Left forelimb (tissue), 1 donor: Measurements from ENCODE around the gene CRIP1.

Source experiments
- DNase-seq: peaks from one replicate; pipeline ENCODE4 v3.0.0-alpha.2; 2018; ENCODE audit warnings: low spot score

The CRIP1 gene

GRCh38 chr14:105533391-105533790, 46.7 kb downstream of the CRIP1 start:
- DNase-seq, result no peak

- DNase-seq, result no peak
Measured at GRCh38 chr14:105533811-105534498, 47.3 kb downstream of the CRIP1 start.

DNA sequence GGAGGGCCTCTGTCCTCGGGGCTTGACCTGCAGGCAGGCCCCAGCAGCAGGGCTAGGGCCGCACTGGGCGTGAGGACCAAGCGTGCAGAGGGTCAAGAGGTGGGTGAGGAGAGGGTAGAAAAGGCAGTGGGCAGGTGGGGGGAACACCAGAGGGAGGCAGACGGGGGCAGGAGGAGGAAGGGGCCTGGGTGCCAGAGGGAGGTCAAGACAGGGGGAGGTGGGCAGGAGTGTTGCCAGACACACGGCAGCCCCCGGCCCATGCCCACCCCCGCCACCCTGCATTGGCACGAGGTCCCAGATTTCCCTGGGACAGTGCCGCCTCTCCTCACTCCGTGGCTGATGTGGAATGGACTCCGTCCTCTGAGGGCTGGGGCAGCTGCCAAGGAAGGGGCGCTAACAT, 47.9 kb downstream of the CRIP1 start:
- DNase-seq, result no peak

- DNase-seq, result no peak
Measured at GRCh38 chr14:105536051-105536450, 49.4 kb downstream of the CRIP1 start.

GRCh38 chr14:105536691-105537579, 50.2 kb downstream of the CRIP1 start:
- DNase-seq, result no peak

GRCh38 chr14:105537580-105538474, 51.1 kb downstream of the CRIP1 start:
- DNase-seq, result peak; percentile 73
